GM18868 (cell line): Measurements from ENCODE around the gene NCR2.

Experiments
- ATAC-seq: cut with Tn5 transposase; IDR thresholded peaks from one replicate; pipeline ENCODE4 v1.9.1; 2021; ENCODE audit warnings: mild to moderate bottlenecking, moderate library complexity; ENCODE audit not compliant: unreplicated experiment

The NCR2 gene

DNA sequence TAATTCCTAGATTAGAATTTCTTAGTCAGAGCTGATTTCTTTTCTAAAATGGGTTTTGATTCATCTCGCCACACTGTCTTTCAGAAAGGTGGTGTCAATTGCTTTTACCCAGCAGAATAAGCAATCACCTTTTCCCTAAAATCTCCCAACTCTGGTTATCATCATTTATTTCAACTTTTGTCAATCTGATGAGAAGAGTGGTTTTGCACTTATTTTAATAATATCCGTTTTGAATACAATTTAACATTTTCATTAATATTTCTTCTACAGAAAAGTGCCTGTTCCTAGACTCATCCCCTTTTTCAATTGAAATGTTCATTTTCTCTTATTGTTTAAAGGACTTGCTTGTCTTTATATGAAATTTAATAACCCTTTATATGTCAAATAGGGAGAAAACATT is 8.2 kb upstream of the NCR2 start:
- ATAC-seq, result no peak

- ATAC-seq, result no peak
Measured at GRCh38 chr6:41331401-41332150, 3.8 kb upstream of the NCR2 start.

DNA sequence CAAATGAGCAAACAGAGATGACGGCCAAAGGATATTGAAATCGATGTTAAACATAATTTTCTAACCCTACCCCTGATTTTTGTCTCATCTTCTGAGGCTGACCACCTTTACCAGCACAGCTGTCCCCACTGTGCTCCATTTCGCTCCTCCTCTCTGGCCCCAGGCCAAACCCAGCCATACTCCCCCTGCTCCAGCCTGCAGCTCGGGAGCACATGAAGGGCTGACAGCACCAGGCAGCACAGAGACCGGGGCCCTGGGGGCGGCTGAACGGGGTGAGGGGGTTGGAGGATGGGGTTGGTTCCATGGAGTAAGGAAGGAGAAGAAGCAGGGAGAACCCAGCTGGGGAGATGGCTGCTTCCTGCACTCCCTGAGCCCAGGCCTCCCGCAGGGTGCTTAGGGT is 3.2 kb upstream of the NCR2 start:
- ATAC-seq, result no peak

DNA sequence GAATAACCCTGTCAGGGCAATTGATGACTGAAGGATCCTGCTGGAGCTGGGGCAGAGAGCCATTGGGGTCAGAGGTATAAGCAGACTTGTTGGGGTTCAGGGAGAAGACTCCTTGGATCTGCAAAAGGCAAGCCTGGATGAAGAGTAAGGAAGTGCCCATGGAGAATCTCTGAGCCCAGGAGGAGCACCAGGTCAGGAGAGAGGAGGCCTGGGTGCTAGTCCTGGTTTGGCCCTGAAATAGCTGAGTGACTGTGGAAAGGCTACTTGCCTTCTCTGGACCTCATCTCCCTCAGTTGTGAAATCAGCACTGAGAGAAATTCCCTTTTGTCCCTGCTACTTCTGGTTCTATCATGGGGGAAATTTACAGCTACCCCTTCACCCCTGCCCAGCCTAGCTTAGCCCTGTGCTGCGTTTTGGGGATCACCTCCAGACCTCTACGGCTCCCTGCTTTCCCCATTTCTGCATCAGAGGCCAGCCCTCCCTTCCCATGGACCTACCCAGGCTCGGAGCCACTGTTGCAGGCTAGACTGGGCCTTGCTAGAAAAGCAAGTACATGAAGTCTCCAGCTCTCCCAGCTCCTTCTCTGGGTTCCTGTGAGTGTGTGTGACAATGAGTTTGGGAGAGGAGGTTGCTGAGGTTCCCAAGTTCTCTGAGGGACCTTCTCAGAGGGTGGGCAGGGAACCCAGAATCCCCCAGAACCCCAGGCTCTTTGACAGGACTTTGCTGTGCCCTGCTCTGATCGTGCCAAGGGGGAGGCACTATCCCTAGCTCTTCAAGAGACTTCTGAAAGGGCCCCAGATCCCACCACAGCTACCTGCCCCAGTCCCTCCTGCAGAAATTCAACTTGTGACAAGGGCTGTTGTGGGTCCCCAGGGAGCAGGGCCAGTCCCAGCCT is 2.3 kb upstream of the NCR2 start:
- no peak for ATAC-seq

- no peak for ATAC-seq
Measured at GRCh38 chr6:41334482-41335040, 847 bp upstream of the NCR2 start.

DNA sequence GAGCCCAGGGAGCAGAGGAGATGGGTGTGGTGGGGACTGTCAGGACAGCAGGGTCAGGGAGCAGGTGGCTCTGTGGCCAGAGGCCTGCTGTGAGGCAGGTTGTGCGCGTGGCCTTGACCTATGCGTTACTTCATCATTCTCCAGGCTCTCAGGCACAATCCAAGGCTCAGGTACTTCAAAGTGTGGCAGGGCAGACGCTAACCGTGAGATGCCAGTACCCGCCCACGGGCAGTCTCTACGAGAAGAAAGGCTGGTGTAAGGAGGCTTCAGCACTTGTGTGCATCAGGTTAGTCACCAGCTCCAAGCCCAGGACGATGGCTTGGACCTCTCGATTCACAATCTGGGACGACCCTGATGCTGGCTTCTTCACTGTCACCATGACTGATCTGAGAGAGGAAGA is 535 bp downstream of the NCR2 start:
- ATAC-seq, result no peak

DNA sequence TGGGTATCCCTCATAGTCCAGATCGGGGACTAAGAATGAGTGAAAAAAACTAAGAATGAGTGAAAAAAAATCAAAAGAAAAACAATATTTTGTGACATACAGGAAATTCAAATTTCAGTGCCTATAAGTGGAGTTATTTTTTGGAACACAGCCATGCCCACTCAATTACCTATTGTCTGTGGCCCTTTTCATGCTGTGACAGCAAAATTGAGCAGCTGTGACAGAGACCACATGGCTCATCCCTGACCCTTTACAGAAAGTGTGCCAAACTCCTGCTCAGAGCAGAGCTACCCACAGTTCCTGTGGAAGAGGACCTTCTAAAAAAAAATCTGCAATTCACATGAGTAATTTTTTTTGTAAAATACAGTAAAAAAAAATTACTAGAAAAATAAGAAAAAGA is 1.4 kb downstream of the NCR2 start:
- no peak for ATAC-seq

GRCh38 chr6:41337709-41338108 is 2.3 kb downstream of the NCR2 start:
- no peak for ATAC-seq

- no peak for ATAC-seq
Measured at GRCh38 chr6:41338659-41339058, 3.3 kb downstream of the NCR2 start.

GRCh38 chr6:41341580-41341979 is 6.2 kb downstream of the NCR2 start:
- no peak for ATAC-seq

GRCh38 chr6:41342241-41342640 is 6.8 kb downstream of the NCR2 start:
- no peak for ATAC-seq

- ATAC-seq, result no peak
Measured at GRCh38 chr6:41343641-41344187, 8.3 kb downstream of the NCR2 start.

DNA sequence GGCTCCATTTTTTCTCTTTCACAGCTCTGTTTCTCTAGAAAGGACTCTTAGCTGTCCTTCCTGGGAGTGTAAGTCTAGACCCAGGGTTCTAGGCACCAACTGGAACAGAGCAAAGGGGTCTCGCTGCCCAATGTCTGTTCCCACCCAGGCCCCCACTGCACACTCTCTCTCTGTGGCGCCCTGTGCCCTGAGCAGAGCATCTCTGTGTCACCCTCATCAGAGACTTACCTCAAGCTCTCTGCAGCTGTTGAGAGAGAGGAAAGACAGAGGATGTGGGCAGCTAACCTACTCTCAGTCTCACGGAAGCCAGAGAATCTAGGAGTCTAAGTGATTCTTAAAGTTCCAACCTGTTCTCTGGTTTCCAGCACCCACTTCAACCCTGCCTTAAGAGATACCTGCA is 9.5 kb downstream of the NCR2 start:
- ATAC-seq, result peak; percentile 78

DNA sequence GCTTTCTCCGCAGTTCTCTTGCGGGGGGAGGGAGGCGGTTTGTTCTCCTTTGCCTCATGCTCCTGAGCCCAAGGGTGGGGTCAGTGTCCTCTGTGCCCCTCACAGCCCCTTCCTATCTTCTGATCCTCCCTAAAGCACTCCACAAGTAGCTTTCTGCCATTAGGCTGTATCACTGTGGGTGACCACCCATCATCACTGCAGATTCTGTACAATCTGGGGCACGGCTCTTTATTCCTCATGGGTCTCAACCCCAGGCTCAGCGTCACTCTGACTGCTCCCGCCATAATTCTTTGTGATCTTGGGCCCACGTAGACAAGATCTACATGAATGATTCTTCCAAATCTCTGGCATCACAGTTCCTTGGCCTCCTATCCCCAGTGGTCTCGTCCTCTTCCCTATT is 10.5 kb downstream of the NCR2 start:
- ATAC-seq, result no peak

GRCh38 chr6:41346441-41346840 is 11.0 kb downstream of the NCR2 start:
- ATAC-seq, result no peak

DNA sequence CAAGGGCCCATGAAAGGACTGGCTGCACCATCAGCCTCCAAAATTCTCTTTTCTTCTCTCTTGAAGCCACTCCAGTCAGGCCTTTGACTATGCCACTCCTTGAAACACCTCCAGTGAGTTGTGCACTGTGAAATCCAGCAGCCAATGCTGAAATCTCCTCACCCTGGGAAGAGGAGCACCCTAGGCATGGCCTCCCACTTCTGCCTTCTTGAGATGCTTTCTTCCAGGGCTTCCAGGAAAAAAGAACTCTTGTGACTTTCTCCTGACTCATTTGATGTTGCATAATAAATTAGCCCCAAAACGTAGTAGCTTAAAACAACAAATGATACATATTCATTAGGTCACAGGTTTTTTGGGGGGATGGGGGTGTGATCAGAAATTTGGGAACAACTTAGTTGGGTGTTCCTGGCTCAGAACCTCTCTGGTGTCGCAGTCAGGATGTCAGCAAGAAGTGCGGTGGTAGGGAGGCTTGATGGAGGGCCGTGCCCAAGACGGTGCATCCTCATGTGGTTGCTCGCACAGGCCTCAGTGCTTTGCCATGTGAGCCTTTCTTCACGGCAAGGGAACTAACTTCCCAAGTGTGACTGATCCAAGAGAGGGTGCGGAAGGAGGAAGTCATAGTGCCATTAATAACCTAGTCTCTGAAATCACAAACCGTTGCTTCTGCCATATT is 12.1 kb downstream of the NCR2 start:
- ATAC-seq, result no peak

DNA sequence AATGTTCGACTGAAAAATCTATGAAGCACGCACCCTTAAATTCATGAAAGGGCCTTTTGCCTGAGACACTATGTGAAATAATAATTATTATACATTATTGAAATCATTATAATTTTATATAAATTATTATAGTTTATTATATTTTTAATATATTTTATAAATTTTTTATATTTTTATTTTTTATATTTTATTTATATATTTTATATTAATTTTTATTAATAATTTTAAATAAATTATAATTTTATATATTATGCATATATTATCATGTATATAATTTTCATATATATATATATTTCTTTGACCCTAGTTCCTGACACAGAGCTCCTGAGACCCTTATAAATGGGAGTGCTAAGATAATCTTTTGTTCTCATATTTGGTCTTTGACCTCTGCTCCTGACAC is 13.5 kb downstream of the NCR2 start:
- no peak for ATAC-seq

- ATAC-seq, result no peak
Measured at GRCh38 chr6:41352396-41352795, 17.0 kb downstream of the NCR2 start.

DNA sequence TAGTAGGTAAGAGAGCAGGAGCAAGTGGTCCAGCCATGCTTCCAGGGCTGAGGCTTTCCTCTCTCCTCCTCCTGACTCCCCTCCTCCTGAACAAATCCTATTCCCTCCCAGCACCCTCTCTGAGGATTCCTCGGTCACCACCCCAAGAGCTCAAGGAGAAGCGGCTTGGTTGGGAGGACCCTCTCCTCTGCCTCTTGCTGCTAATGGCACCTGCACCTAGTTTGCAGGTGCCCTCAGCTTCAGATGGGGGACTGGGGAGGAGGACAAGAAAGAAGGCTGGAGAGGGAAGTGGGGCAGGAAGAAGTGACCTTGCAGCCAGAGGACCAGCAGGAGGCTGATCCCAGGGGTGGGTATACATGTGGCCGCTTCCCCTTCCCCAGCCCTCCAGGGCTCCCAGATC is 17.5 kb downstream of the NCR2 start:
- ATAC-seq, result no peak

GRCh38 chr6:41353333-41353732 is 17.9 kb downstream of the NCR2 start:
- ATAC-seq, result no peak

- no peak for ATAC-seq
Measured at GRCh38 chr6:41355952-41356351, 20.5 kb downstream of the NCR2 start.
